C4-2B (cell line): Measurements from ENCODE around the gene COLGALT1.

Experiments used
- CTCF ChIP-seq: fragments of 450-650 bp; conservative IDR thresholded peaks from 2 replicates; pipeline ENCODE4 v1.5.1; 2017; ENCODE audit warnings: mild to moderate bottlenecking
- ZFX ChIP-seq: fragments of 450-650 bp; IDR thresholded peaks from 2 replicates; pipeline ENCODE4 v1.6.1; 2017

GRCh38 chr19:17541184-17541759, 14.2 kb upstream of the COLGALT1 start:
- TF ChIP-seq CTCF (no peak), ZFX (no peak)
